Liver (tissue), 3 donors: ENCODE measurements around the gene RNF10.

ENCODE experiments used
- GABPA ChIP-seq, 2 donors: IDR thresholded peaks in 1 of 2; conservative IDR thresholded peaks in 1 of 2; 2 replicates each; pipeline ENCODE4 v1.6.1; 2016; ENCODE audit warnings: antibody characterized with exemption in 2 of 2, mild to moderate bottlenecking in 1 of 2, moderate library complexity in 1 of 2
- HNF4A ChIP-seq, 2 donors: conservative IDR thresholded peaks; 2 replicates each; pipeline ENCODE4 v1.6.1; 2016; ENCODE audit warnings: antibody characterized with exemption in 2 of 2, mild to moderate bottlenecking in 2 of 2
- RAD21 ChIP-seq, 2 donors: IDR thresholded peaks; 2 replicates each; pipeline ENCODE4 v1.6.1; 2016; ENCODE audit warnings: antibody characterized with exemption in 2 of 2, mild to moderate bottlenecking in 2 of 2
- RXRA ChIP-seq, 2 donors: IDR thresholded peaks; 2 replicates each; pipeline ENCODE4 v1.6.1; 2017 to 2018; ENCODE audit warnings: antibody characterized with exemption in 2 of 2, mild to moderate bottlenecking in 1 of 2
- YY1 ChIP-seq: IDR thresholded peaks from 2 replicates; pipeline ENCODE4 v1.6.1; 2016; ENCODE audit warnings: antibody characterized with exemption, mild to moderate bottlenecking
- TF ChIP-seq, protein P1 (sequence below): fragments of 150-350 bp; IDR thresholded peaks from 2 replicates; pipeline ENCODE4 v1.5.1; 2017; ENCODE audit warnings: improper control_type of control experiment, low read depth, low read length; ENCODE audit not compliant: missing input control
- TF ChIP-seq, protein P2 (sequence below): IDR thresholded peaks from 2 replicates; pipeline ENCODE4 v1.6.1; 2016; ENCODE audit warnings: antibody characterized with exemption
- TF ChIP-seq, protein P3 (sequence below): IDR thresholded peaks from 2 replicates; pipeline ENCODE4 v1.6.1; 2016; ENCODE audit warnings: antibody characterized with exemption, mild to moderate bottlenecking
- donor health status: healthy.
- donor health status: healthy.

DNA sequence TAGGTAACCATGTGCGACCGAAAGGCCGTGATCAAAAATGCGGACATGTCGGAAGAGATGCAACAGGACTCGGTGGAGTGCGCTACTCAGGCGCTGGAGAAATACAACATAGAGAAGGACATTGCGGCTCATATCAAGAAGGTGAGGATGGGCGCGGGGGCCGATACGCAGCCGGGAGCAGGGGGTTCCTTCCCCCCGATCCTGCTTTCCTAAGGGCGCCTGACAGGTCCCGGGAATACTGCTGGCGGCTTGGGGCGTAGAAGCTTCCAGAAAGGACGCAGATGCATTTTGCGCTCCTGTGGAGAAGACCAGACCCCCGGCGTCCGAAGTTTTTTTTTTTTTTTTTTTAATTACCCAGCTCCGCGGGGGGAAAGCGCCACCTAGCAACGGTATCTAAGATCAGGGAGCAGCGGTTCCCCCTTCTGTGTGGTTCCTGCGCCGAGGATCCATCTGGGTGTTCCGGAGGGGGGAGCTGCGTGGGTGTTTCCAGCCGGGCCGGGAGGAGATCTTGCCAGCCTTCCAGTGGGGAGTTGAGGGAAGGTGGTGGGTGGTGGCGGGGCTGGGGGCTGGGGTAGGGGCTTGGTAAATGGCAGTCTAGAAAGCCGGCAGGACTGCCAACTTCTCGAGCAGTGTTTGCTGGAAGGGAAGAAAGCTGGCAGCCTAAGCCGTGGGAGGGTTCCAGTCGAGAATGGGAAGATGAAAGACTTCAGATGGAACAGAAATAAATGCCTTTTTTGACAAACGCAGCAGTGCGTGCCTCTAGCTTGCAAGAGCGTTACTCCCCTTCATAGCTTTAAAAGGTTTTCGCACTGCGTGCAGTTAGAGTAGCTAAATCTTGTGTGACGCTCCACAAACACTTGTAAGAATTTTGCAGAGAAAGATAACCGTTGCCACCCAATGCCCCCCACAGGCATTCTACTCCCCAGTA lies 37.5 kb upstream of the RNF10 start:
- TF ChIP-seq GABPA (IDR thresholded peaks at IDR 0.05 in 1 of 2, conservative IDR thresholded peaks at IDR 0.05 in 1 of 2) (no peak), RXRA (IDR thresholded peaks at IDR 0.05) (no peak), YY1 (no peak), HNF4A (conservative IDR thresholded peaks at IDR 0.05) (no peak), RAD21 (IDR thresholded peaks at IDR 0.05) (peak; percentile 9 to 17)
- TF ChIP-seq, protein P1, sequence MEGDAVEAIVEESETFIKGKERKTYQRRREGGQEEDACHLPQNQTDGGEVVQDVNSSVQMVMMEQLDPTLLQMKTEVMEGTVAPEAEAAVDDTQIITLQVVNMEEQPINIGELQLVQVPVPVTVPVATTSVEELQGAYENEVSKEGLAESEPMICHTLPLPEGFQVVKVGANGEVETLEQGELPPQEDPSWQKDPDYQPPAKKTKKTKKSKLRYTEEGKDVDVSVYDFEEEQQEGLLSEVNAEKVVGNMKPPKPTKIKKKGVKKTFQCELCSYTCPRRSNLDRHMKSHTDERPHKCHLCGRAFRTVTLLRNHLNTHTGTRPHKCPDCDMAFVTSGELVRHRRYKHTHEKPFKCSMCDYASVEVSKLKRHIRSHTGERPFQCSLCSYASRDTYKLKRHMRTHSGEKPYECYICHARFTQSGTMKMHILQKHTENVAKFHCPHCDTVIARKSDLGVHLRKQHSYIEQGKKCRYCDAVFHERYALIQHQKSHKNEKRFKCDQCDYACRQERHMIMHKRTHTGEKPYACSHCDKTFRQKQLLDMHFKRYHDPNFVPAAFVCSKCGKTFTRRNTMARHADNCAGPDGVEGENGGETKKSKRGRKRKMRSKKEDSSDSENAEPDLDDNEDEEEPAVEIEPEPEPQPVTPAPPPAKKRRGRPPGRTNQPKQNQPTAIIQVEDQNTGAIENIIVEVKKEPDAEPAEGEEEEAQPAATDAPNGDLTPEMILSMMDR, result no peak
- TF ChIP-seq, protein P2, sequence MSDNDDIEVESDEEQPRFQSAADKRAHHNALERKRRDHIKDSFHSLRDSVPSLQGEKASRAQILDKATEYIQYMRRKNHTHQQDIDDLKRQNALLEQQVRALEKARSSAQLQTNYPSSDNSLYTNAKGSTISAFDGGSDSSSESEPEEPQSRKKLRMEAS, result no peak
- TF ChIP-seq, protein P3, sequence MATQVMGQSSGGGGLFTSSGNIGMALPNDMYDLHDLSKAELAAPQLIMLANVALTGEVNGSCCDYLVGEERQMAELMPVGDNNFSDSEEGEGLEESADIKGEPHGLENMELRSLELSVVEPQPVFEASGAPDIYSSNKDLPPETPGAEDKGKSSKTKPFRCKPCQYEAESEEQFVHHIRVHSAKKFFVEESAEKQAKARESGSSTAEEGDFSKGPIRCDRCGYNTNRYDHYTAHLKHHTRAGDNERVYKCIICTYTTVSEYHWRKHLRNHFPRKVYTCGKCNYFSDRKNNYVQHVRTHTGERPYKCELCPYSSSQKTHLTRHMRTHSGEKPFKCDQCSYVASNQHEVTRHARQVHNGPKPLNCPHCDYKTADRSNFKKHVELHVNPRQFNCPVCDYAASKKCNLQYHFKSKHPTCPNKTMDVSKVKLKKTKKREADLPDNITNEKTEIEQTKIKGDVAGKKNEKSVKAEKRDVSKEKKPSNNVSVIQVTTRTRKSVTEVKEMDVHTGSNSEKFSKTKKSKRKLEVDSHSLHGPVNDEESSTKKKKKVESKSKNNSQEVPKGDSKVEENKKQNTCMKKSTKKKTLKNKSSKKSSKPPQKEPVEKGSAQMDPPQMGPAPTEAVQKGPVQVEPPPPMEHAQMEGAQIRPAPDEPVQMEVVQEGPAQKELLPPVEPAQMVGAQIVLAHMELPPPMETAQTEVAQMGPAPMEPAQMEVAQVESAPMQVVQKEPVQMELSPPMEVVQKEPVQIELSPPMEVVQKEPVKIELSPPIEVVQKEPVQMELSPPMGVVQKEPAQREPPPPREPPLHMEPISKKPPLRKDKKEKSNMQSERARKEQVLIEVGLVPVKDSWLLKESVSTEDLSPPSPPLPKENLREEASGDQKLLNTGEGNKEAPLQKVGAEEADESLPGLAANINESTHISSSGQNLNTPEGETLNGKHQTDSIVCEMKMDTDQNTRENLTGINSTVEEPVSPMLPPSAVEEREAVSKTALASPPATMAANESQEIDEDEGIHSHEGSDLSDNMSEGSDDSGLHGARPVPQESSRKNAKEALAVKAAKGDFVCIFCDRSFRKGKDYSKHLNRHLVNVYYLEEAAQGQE, result no peak
